NCI-H2196 treated with DMSO at 0.1 percent for 48 hours (cell line): ENCODE measurements around the gene DNAI1.
A peak's percentile ranks its signal among the peaks of the same experiment; 100 is the strongest.

ENCODE experiments used
- DNase-seq: peaks from one replicate; lab custom pipeline; 2025; ENCODE audit not compliant: unreplicated experiment; lab: John Stamatoyannopoulos, UW

DNAI1 gene

GRCh38 chr9:34486572-34486971 is 28.0 kb downstream of the DNAI1 start:
- no peak for DNase-seq

- DNase-seq, result no peak
These were observed 31.8 kb downstream of the DNAI1 start for GRCh38 chr9:34490360-34490759.

DNA sequence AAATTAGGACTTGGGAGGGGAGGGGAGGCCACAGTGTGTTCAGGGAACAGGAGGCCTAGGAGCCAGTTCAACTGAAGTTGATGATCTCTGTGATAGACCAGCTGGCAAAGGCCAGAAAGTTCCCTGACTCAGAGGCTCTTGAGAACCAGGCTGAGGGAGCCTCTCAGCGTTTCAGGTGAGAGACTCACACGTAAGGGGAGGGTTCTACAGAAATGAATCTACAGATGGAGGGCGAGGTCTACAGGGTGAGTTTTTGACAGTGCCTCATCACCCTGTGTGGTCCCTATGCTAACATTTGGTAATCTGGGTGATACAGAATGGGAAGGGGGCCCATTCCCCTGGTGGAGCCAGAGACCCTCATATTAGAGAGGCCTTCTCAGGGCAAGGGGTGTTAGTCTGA is 32.2 kb downstream of the DNAI1 start:
- no peak for DNase-seq

GRCh38 chr9:34491596-34491995 is 33.0 kb downstream of the DNAI1 start:
- DNase-seq, result no peak

DNA sequence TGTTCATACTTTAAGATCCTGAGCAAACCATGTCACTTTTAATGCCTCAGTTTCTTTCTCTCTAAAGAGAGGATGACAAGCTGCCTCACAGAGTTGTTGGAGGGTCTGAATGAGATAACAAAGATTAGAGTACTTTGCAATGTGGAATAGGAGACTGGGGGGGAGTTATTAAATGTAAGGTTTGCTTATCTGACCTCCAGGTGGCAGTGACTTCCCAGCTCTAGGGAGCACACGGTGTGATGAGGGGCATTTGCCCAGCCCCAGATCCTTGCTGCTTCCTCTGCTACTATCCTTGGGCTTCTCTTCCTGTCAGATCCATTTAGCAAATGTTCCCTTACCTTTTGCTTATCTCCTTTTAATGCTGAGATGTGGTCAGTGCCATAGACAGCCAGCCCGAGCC is 33.4 kb downstream of the DNAI1 start:
- DNase-seq, result no peak

DNA sequence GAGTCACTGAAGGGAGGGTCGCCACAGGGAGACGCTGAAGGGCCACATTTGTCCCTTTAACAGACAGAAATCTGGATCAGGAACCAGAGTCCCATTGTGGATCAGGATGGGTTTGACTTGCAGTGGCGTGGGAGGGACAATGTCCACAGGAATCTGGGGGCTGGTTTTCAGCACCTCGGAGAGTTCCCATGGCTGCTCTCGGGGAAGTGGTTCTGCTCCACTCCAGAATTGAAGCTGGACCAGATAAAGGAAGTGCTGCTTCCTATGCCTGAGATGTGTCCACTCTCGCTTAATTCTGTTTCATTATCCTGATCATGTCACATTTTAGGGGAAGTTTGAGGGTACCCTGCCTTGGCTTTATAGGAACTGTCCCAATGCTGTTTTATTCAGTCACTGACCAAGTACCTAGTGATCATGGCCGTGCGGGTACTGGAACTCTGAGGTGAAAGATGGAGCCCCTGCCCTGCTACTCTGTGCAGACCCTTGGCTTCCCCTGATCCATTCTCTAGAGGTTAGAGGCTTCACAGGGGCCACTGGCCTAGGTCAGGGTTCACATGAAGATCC is 35.4 kb downstream of the DNAI1 start:
- no peak for DNase-seq

GRCh38 chr9:34496149-34496712 is 37.6 kb downstream of the DNAI1 start:
- no peak for DNase-seq

- no peak for DNase-seq
These were observed 39.9 kb downstream of the DNAI1 start for GRCh38 chr9:34498553-34498952.

- DNase-seq, result no peak
These were observed 40.5 kb downstream of the DNAI1 start for GRCh38 chr9:34499076-34499475.

GRCh38 chr9:34500623-34501267 is 42.1 kb downstream of the DNAI1 start:
- DNase-seq, result peak; percentile 10

GRCh38 chr9:34501372-34501771 is 42.8 kb downstream of the DNAI1 start:
- DNase-seq, result no peak

- peak; percentile 72 for DNase-seq
These were observed 43.4 kb downstream of the DNAI1 start for GRCh38 chr9:34501889-34502425.

- no peak for DNase-seq
These were observed 43.9 kb downstream of the DNAI1 start for GRCh38 chr9:34502471-34502870.

- DNase-seq, result peak; percentile 57
These were observed 44.3 kb downstream of the DNAI1 start for GRCh38 chr9:34502891-34503290.

- no peak for DNase-seq
These were observed 44.8 kb downstream of the DNAI1 start for GRCh38 chr9:34503406-34503805.

DNA sequence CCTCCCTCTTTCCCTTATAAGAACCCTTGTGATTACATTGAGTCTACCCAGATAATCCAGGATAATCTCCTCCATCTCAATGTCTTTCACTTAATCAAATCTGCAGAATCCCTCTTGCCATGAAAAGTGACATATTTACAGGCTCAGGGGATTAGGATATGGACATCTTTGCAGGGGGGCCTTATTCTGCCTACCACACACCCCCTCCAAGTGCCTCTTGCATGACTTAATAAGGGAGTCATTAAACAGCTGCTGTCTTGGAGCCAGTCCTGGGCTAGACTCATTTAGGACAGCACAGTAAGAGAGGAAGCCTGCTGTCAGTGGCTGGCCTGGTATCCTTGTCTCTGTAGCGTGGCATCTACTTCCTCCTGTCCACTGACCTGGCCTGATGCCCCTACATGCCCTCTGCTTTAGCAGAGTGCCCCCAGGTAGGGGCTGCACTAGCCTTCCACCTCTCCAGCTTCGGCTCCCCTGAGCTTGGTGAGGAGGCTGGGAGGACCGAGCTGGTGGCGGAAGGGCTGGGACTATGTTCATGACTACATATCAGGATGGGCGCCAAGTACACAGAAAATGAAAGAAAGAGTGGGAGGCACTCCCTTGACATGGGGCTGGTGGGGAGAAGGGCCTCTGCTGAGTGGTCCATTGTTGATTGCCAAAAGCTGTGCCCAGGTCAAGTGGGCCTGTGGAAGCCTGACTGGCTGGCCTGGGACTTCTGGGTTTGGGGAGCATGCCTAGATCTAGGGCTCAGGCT is 46.9 kb downstream of the DNAI1 start:
- no peak for DNase-seq

DNA sequence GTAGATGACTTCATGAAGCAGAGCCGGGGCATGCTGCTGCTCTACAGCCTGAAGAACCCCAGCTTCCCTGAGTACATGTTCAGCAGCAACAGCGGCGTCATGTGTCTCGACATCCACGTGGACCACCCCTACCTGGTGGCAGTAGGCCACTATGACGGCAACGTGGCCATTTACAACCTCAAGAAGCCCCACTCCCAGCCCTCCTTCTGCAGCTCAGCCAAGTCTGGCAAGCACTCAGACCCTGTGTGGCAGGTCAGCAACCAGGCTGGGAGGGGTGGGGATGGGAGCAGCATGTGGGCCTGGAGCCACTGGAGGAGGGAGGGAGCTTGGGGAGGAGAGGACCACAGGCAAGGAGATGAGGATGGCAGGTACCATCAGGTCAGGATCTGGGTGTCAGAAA is 48.0 kb downstream of the DNAI1 start:
- DNase-seq, result no peak

GRCh38 chr9:34507556-34507955 is 49.0 kb downstream of the DNAI1 start:
- DNase-seq, result no peak

- no peak for DNase-seq
These were observed 49.4 kb downstream of the DNAI1 start for GRCh38 chr9:34507966-34508365.

GRCh38 chr9:34508463-34508862 is 49.9 kb downstream of the DNAI1 start:
- DNase-seq, result no peak

DNA sequence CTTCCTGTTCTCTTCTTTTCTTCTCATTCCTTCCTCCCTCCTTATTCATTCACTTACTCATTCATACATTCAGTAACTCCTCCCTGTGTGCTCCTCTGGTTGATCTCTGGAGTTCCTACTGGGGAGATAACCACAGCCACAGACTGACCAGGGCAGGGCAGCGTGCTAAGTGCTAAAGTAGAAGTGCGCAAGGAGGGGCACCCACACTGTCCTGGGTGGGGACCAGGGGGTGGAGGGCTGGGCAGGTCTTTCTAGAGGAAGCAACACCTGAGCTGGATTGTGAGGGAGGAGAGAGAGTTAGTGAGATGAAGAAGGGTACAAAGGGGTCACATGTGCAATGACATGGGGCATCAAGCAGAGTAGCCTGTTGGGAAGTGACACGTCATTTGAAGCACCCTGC is 50.3 kb downstream of the DNAI1 start:
- no peak for DNase-seq
